B cell (primary cell): ENCODE measurements around the gene CEP112. TPM values are rescaled to one million over a fixed set of nuclear protein-coding genes. Genes with fewer than 3 reads are reported as not detected.

Experiments used
- ATAC-seq: fragments of 200-7000 bp; cut with Tn5 transposase; one replicate; pipeline ENCODE4 v1.10.0; 2021; ENCODE audit warnings: low read depth, mild to moderate bottlenecking, moderate number of reproducible peaks, moderate library complexity
- CTCF ChIA-PET: fragments of 350-600 bp; sonication (Branson Sonifier 250); formaldehyde crosslinking; loops from one replicate; lab custom pipeline; 2021; ENCODE audit warnings: antibody characterized with exemption, inconsistent platforms; lab: Charles Lee
- POLR2A ChIA-PET: fragments of 350-600 bp; sonication (Branson Sonifier 250); formaldehyde crosslinking; loops from one replicate; lab custom pipeline; 2021; ENCODE audit warnings: antibody characterized with exemption; lab: Charles Lee
- DNase-seq: peaks from one replicate; pipeline ENCODE4 v3.0.0; 2013
- H2AFZ ChIP-seq: 2 replicates; pipeline ENCODE4 v1.6.1; 2012; ENCODE audit warnings: mild to moderate bottlenecking, low read depth, low read length; ENCODE audit not compliant: insufficient read depth, poor library complexity, severe bottlenecking
- H3K27ac ChIP-seq, 2 donors: 1 replicate in 1 of 2; 2 replicates in 1 of 2; pipeline ENCODE4 v1.5.1; 2012 to 2013; ENCODE audit warnings: low read length in 2 of 2, mild to moderate bottlenecking in 2 of 2, moderate library complexity in 1 of 2
- H3K27me3 ChIP-seq, 4 experiments: fragments of 200-600 bp in 1 of 4; sonication (generic) in 1 of 4; replicated peaks in 1 of 4; 1 replicate in 2 of 4; 2 replicates in 2 of 4; pipeline versions ENCODE4 v1.6.1 to v1.7.0; 2013 to 2016; ENCODE audit warnings: low read length in 3 of 4, mild to moderate bottlenecking in 2 of 4, mixed read lengths in 1 of 4, moderate library complexity in 1 of 4; ENCODE audit not compliant: insufficient read depth in 4 of 4, control insufficient read depth in 3 of 4; ENCODE audit errors: control extremely low read depth in 1 of 4
- H3K36me3 ChIP-seq, 2 experiments: replicated peaks in 1 of 2; 1 replicate in 1 of 2; 2 replicates in 1 of 2; pipeline versions ENCODE4 v1.6.1 to v1.7.1; 2013; ENCODE audit warnings: low read length in 1 of 2; ENCODE audit not compliant: insufficient read depth in 2 of 2, control insufficient read depth in 1 of 2; ENCODE audit errors: control extremely low read depth in 1 of 2, extremely low read depth in 1 of 2
- H3K4me1 ChIP-seq, 2 donors: fragments of 200-600 bp in 1 of 2; sonication (generic) in 1 of 2; 1 replicate in 1 of 2; 2 replicates in 1 of 2; pipeline versions ENCODE4 v1.5.1 to v1.6.1; 2013 to 2017; ENCODE audit warnings: low read length in 2 of 2; ENCODE audit not compliant: control insufficient read depth in 2 of 2, insufficient read depth in 2 of 2
- H3K4me2 ChIP-seq: replicated peaks from 2 replicates; pipeline ENCODE3; 2012; ENCODE audit warnings: mild to moderate bottlenecking, low read depth, low read length; ENCODE audit not compliant: poor library complexity, severe bottlenecking
- H3K4me3 ChIP-seq, 5 experiments: fragments of 200-600 bp in 1 of 5; sonication (generic) in 1 of 5; 1 replicate in 3 of 5; 2 replicates in 2 of 5; pipeline versions ENCODE4 v1.5.1 to v1.7.0; 2011 to 2016; ENCODE audit warnings: low read length in 4 of 5, mild to moderate bottlenecking in 4 of 5, low read depth in 2 of 5, control low read depth in 1 of 5, moderate library complexity in 1 of 5; ENCODE audit not compliant: insufficient read depth in 1 of 5; ENCODE audit errors: control extremely low read depth in 1 of 5, extremely low read depth in 1 of 5
- H3K79me2 ChIP-seq: fragments of 200-600 bp; sonication (generic); one replicate; pipeline ENCODE4 v1.6.0; 2016; ENCODE audit warnings: low read length; ENCODE audit not compliant: control insufficient read depth, insufficient read depth
- H3K9ac ChIP-seq: fragments of 200-600 bp; sonication (generic); 2 replicates; pipeline ENCODE4 v1.6.1; 2017; ENCODE audit warnings: mild to moderate bottlenecking, low read length, moderate library complexity
- H3K9me3 ChIP-seq, 3 donors: one replicate each; pipeline versions ENCODE4 v1.6.1 to v1.7.1; 2013; ENCODE audit warnings: low read length in 2 of 3; ENCODE audit not compliant: control insufficient read depth in 2 of 3, insufficient read depth in 1 of 3; ENCODE audit errors: control extremely low read depth in 1 of 3
- H4K20me1 ChIP-seq: 2 replicates; pipeline ENCODE4 v1.6.0; 2012; ENCODE audit warnings: mild to moderate bottlenecking, low read length; ENCODE audit not compliant: insufficient read depth, control insufficient read depth, poor library complexity, severe bottlenecking
- H3K27ac Mint-ChIP-seq: one replicate; pipeline ENCODE4 v1.8.0; 2021; ENCODE audit warnings: mixed read lengths
- H3K27me3 Mint-ChIP-seq: one replicate; pipeline ENCODE4 v1.8.0; 2021; ENCODE audit warnings: mixed read lengths
- H3K4me1 Mint-ChIP-seq: one replicate; pipeline ENCODE4 v1.8.0; 2021; ENCODE audit warnings: mixed read lengths
- H3K4me3 Mint-ChIP-seq: one replicate; pipeline ENCODE4 v1.8.0; 2021; ENCODE audit warnings: mixed read lengths
- H3K9me3 Mint-ChIP-seq: one replicate; pipeline ENCODE4 v1.8.0; 2022; ENCODE audit warnings: mixed read lengths; ENCODE audit not compliant: insufficient read depth
- EZH2 ChIP-seq: IDR thresholded peaks from 2 replicates; pipeline ENCODE4 v1.6.1; 2012; ENCODE audit warnings: borderline replicate concordance, low read depth, mild to moderate bottlenecking, moderate library complexity, low read length; ENCODE audit not compliant: insufficient read depth, poor library complexity, severe bottlenecking
- WGBS: methylation state at CpG from one replicate; pipeline ENCODE4 v1.1.5; 2013; ENCODE audit warnings: missing lambda C conversion rate; ENCODE audit not compliant: insufficient coverage; 5-methylcytosine and 5-hydroxymethylcytosine counted together
- intact Hi-C: fragments of 100-400 bp; cut with micrococcal nuclease; formaldehyde crosslinking; loops from one replicate; pipeline ENCODE4 v1.10.0; 2022
- polyA plus RNA-seq: library from polyadenylated mRNA; depleted of rRNA; stranded (reverse); fragments of >200 nt; gene quantifications from 2 replicates; pipeline ENCODE4 v1.2.3, GENCODE V29; 2012
- total RNA-seq, 2 donors: library from RNA; stranded (reverse); fragments of 120-200 nt in 1 of 2; gene quantifications; 1 replicate in 1 of 2; 2 replicates in 1 of 2; pipeline versions ENCODE4 v1.2.3 to v1.2.4, GENCODE V29; 2013 to 2022
- TF ChIP-seq, protein P1 (sequence below): fragments of 200-600 bp; IDR thresholded peaks from one replicate; pipeline ENCODE4 v1.8.0; 2022; ENCODE audit warnings: antibody characterized with exemption, mild to moderate bottlenecking

CEP112 gene
- total and polyA plus RNA-seq, 2 donors (not counting 1 experiment from before 2014, with no cell fraction given) = 0.57 to 4.6 TPM

DNA sequence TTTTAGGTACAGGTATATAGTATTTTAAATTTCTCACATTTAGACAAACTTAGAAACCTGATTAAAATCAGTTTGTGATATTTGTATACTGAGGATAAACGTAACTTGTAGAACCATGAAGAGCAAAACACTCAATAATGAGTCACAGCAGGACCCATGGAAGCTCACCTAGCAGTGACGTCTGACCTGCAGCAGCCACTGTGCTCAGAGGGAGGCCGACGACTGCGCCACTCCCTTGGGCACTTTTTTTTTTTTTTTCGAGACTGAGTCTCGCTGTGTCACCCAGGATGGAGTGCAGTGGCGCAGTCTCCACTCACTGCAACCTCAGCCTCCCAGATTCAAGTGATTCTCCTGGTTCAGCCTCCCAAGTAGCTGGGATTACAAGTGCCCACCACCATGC is 524.3 kb downstream of the CEP112 start:
- Histone ChIP-seq H3K9ac (no peak overlapping the region), H4K20me1 (no peaks in the 10 kb centered on the region), H3K4me3 (no peak overlapping the region), H3K4me2 (no peak overlapping the region), H3K27me3 (no peaks in the 10 kb centered on the region), H3K4me1 (no peaks in the 10 kb centered on the region), H3K79me2 (no peaks in the 10 kb centered on the region), H2AFZ (no peak overlapping the region), H3K9me3 (no peaks in the 10 kb centered on the region), H3K36me3 (no peaks in the 10 kb centered on the region), H3K27ac (no peak overlapping the region)
- WGBS = 88% methylated on average over 6 of the region's 8 CpGs
- Mint-ChIP-seq H3K9me3 (no peaks in the 10 kb centered on the region), H3K27me3 (peaks cover 10% of the 10 kb centered on the region), H3K4me3 (no peak overlapping the region), H3K4me1 (no peaks in the 10 kb centered on the region), H3K27ac (no peak overlapping the region)
- no peak for TF ChIP-seq EZH2
- TF ChIP-seq, protein P1, sequence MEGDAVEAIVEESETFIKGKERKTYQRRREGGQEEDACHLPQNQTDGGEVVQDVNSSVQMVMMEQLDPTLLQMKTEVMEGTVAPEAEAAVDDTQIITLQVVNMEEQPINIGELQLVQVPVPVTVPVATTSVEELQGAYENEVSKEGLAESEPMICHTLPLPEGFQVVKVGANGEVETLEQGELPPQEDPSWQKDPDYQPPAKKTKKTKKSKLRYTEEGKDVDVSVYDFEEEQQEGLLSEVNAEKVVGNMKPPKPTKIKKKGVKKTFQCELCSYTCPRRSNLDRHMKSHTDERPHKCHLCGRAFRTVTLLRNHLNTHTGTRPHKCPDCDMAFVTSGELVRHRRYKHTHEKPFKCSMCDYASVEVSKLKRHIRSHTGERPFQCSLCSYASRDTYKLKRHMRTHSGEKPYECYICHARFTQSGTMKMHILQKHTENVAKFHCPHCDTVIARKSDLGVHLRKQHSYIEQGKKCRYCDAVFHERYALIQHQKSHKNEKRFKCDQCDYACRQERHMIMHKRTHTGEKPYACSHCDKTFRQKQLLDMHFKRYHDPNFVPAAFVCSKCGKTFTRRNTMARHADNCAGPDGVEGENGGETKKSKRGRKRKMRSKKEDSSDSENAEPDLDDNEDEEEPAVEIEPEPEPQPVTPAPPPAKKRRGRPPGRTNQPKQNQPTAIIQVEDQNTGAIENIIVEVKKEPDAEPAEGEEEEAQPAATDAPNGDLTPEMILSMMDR = no peak
- POLR2A ChIA-PET = no interaction called here
- intact Hi-C loops = no loop called here
- DNase-seq = no peak
- ATAC-seq = no peak
- CTCF ChIA-PET = no interaction called here

DNA sequence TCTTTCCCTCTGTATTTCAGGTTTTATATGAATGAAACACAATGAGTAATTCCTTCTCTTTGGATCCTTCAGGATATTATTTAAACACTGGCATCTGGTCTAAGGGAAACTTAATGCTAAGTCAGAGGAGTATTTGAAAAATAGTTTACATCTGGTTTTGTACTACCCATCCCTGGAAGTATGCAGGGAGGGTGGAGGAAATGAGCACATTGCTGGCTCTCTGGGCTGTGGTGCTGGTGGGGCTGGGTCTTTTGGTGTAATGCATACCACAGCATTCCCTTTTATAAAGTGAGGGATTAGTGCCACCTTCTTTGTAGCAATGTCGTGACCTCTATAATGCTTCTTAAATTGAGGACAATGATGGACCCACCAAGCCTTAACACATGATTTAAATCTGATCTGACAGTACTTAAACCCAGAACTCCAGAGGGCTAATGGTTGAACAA is 525.0 kb downstream of the CEP112 start:
- no peak overlapping the region for H3K27ac ChIP-seq
- no peak overlapping the region for H3K4me3 ChIP-seq
- H3K27me3 ChIP-seq = no peaks in the 10 kb centered on the region
- no CpG with 5 or more reads among the region's 1 CpG for WGBS
- intact Hi-C loops = no loop called here
- H3K4me2 ChIP-seq = no peak overlapping the region
- H3K36me3 ChIP-seq = no peaks in the 10 kb centered on the region
- H3K4me1 ChIP-seq = no peaks in the 10 kb centered on the region
- H3K9ac ChIP-seq = no peak overlapping the region
- Mint-ChIP-seq H3K27me3 (peaks cover 10% of the 10 kb centered on the region), H3K4me3 (no peak overlapping the region), H3K4me1 (no peaks in the 10 kb centered on the region), H3K27ac (no peak overlapping the region), H3K9me3 (no peaks in the 10 kb centered on the region)
- TF ChIP-seq EZH2 = no peak
- TF ChIP-seq, protein P1 = no peak
- ChIA-PET CTCF (no interaction called here), POLR2A (no interaction called here)
- no peaks in the 10 kb centered on the region for H3K9me3 ChIP-seq
- no peak for ATAC-seq
- no peaks in the 10 kb centered on the region for H3K79me2 ChIP-seq
- DNase-seq = no peak
- no peak overlapping the region for H2AFZ ChIP-seq
- no peaks in the 10 kb centered on the region for H4K20me1 ChIP-seq
